H1 (cell line): Measurements from ENCODE around the gene AHRR. TPM values are rescaled to one million over a fixed set of nuclear protein-coding genes. Genes with fewer than 3 reads are reported as not detected.

Experiments
- NANOG ChIP-seq: IDR thresholded peaks from 2 replicates; pipeline ENCODE4 v1.6.1; 2011; ENCODE audit warnings: low read length, low read depth, mild to moderate bottlenecking, inconsistent platforms; ENCODE audit not compliant: insufficient read depth, poor library complexity, severe bottlenecking
- RXRA ChIP-seq: IDR thresholded peaks from 2 replicates; pipeline ENCODE4 v1.6.1; 2011; ENCODE audit warnings: low read depth, mild to moderate bottlenecking, low read length, moderate library complexity; ENCODE audit not compliant: insufficient read depth
- polyA plus RNA-seq, 7 experiments: library from polyadenylated mRNA; depleted of rRNA in 3 of 7; stranded (reverse) in 5 of 7; unstranded in 2 of 7; fragments of >200 nt in 5 of 7; fragments of 200-250 nt in 2 of 7; gene quantifications; 1 replicate in 5 of 7; 2 replicates in 1 of 7; 4 replicates in 1 of 7; pipeline versions ENCODE4 v1.2.1 to v1.2.3, GENCODE V29; 2011 to 2013; ENCODE audit warnings: missing spikeins in 2 of 7, mixed read lengths in 2 of 7
- total RNA-seq: library from RNA; stranded (reverse); fragmentation: NEBNext Ultra II Directional; extraction: Animal tissue kit (Norgen Biotek cat#: 25700); gene quantifications from 2 replicates; pipeline ENCODE4 v1.2.1, GENCODE V29; 2021

The AHRR gene
- total and polyA plus RNA-seq, 2 of the 8 experiments (the other 6 are each of a cell fraction or from before 2014, with no cell fraction given) = 0.41 to 0.80 TPM

DNA sequence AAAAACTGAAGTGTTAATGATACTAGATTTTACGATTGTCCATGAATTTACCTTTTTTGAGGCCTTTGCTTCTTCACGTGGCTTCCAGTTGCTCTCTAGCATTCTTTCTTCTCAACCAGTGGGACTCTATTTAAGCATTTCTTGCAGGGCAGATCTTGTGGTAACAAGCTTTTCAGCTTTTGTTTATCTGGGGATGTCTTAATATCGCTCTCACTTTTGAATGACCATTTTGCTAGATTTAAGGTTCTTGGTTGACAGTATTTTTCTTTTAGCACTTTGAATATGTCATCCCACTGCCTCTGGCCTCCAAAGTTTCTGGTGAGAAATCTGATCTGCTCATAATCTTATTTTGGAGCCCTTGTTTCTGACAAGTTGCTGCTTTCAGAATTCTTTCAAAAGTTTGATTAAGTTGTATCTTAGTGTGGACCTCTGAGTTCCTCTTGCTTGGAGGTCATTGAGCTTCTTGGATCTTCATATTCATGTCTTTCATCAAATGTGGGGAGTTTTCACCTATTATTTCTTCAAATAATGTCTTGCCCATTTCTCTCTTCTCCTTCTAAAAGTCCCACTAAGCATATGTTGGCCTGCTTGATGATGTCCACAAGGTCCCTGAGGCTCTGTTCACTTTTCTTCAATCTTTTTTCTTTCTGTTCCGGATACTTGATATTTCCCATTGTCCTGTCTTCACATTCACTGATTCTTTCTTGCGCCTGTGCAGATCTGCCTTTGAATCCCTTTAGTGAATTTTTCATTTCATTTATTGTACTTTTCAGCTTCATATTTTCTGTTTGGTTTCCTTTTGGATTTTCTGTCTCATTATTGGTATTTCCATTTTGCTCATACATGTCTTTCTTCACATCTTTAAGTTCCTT lies 130.3 kb downstream of the AHRR start (continued):
- TF ChIP-seq NANOG (no peak), RXRA (no peak)
